NT2/D1 (cell line): ENCODE results near the gene NEURL3.

Experiments
- SUZ12 ChIP-seq: IDR thresholded peaks from 2 replicates; pipeline ENCODE4 v1.6.1; 2011; ENCODE audit not compliant: insufficient read length, insufficient read depth; ENCODE audit errors: extremely low read depth
- YY1 ChIP-seq: IDR thresholded peaks from 2 replicates; pipeline ENCODE4 v1.6.1; 2011; ENCODE audit not compliant: insufficient read length, insufficient read depth
- ZNF274 ChIP-seq: IDR thresholded peaks from 2 replicates; pipeline ENCODE4 v1.6.1; 2011; ENCODE audit warnings: mild to moderate bottlenecking, low read depth, low read length

DNA sequence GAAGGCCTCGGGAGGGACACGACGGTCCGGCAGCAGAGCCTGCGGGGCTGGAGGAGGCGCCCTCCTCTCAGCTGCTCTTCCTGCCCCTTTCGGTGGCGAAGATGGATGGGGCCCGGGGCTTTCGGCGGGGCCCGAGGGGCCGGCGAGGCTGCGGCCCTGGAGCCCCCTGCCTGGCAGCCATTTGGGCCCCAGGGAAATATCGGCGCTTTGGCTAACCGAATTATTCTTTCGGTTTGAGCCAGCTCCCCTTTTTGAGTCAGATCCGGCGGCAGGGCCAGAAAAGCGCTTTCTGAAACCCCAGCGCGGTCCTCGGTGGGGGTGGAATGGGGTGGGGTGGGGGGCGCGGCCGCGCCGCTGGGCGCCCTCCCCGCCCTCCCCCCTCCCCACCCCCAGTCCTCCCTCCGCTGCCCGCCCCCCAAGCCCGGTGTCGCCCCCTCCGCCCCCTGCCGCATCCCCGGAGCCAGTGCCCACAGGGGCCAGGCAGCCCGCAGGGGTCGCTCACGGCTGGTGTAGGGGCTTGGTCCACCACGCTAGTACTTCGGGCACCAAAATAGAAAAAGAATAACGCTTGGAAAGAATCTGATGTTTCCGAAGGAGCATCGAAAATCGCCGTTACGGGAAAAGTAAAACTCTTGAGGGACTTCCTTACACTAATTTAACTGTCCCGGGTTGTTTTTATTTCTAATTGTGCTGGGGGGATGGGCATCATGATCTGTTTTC, 22.3 kb upstream of the NEURL3 start:
- no peak for TF ChIP-seq SUZ12
- no peak for TF ChIP-seq ZNF274
- TF ChIP-seq YY1 = no peak
